Stimulated activated CD8-positive, alpha-beta memory T cell treated with anti-CD3 and anti-CD28 coated beads, Interleukin-4, amount 100 ng/mL, for 24 hours (primary cell): Measurements from ENCODE around the gene DUSP12.

Experiments used
- DNase-seq: peaks from one replicate; pipeline ENCODE4 v3.0.0-alpha.2; 2020; ENCODE audit warnings: low read depth

Gene DUSP12

GRCh38 chr1:161770250-161770649, 20.7 kb downstream of the DUSP12 start:
- no peak for DNase-seq

GRCh38 chr1:161771161-161771560, 21.6 kb downstream of the DUSP12 start:
- no peak for DNase-seq

- DNase-seq: no peak
Observed at GRCh38 chr1:161771973-161772372, 22.4 kb downstream of the DUSP12 start.

GRCh38 chr1:161772397-161772796, 22.8 kb downstream of the DUSP12 start:
- DNase-seq: no peak

- DNase-seq: no peak
Observed at GRCh38 chr1:161773791-161774190, 24.2 kb downstream of the DUSP12 start.

- DNase-seq: no peak
Observed at GRCh38 chr1:161777261-161777660, 27.7 kb downstream of the DUSP12 start.

- DNase-seq: no peak
Observed at GRCh38 chr1:161778522-161778921, 28.9 kb downstream of the DUSP12 start.

- DNase-seq: no peak
Observed at GRCh38 chr1:161779393-161779792, 29.8 kb downstream of the DUSP12 start.

- DNase-seq: no peak
Observed at GRCh38 chr1:161781995-161782394, 32.4 kb downstream of the DUSP12 start.

GRCh38 chr1:161782886-161783285, 33.3 kb downstream of the DUSP12 start:
- no peak for DNase-seq

- no peak for DNase-seq
Observed at GRCh38 chr1:161784968-161785367, 35.4 kb downstream of the DUSP12 start.

GRCh38 chr1:161787355-161787754, 37.8 kb downstream of the DUSP12 start:
- DNase-seq: no peak

- DNase-seq: no peak
Observed at GRCh38 chr1:161790587-161791317, 41.2 kb downstream of the DUSP12 start.

- no peak for DNase-seq
Observed at GRCh38 chr1:161791904-161792655, 42.5 kb downstream of the DUSP12 start.

- no peak for DNase-seq
Observed at GRCh38 chr1:161792740-161793139, 43.2 kb downstream of the DUSP12 start.

GRCh38 chr1:161799792-161800191, 50.2 kb downstream of the DUSP12 start:
- DNase-seq: no peak

- DNase-seq: no peak
Observed at GRCh38 chr1:161801955-161802354, 52.4 kb downstream of the DUSP12 start.

GRCh38 chr1:161803181-161803580, 53.6 kb downstream of the DUSP12 start:
- DNase-seq: no peak

- DNase-seq: no peak
Observed at GRCh38 chr1:161805399-161806197, 56.0 kb downstream of the DUSP12 start.
